ENCODE results near the gene DLGAP1.

- TF ChIP-seq CTCF (IDR thresholded peaks at IDR 0.05; ENCODE audit: insufficient read depth, low read length) (no peak), SPI1 (IDR thresholded peaks at IDR 0.05; ENCODE audit: borderline replicate concordance, low read depth) (no peak)
These were observed 707.0 kb downstream of the DLGAP1 start for GRCh38 chr18:3748086-3748485.

Data from HL-60 (cell line).